ENCODE results near the gene ASPSCR1. TPM values are rescaled to one million over a fixed set of nuclear protein-coding genes. Genes with fewer than 3 reads are reported as not detected.

Gene ASPSCR1
- total RNA-seq, 4 donors from 2014 or later, result 21.0 to 61.7 (median 41.3) TPM

DNA sequence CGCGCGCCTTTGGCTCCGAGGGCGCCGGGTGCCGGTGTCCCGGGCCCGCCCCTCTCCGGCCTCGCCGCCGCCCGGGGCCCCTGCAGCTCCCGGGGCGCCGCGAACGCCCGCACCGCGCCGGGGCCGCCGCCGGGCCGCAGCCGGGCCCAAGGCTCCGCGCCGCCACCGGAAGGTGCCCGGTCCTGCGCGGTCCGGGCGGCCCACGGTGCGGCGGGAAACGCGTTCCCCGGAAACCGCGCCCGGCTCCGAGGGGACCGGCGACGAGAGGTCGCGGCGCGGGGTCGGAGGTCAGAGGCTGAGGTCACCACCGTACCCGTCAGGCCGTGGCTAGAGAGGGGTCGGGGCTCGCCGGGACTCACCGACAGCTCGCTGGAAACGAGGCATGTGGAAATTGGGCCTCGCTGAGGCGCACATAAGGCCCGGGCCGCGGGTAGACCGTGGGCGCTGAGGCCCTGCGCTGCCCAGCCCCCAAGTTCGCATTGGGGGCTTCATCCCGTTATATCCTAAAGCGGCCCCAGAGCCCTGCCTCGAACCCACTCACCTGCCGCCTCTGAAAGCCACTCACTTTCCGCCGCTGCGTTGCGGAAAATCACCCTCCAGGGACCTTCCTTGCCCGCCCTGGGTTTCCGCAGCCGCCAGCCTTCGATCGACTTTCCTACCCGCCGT is 88.3 kb downstream of the ASPSCR1 start, which contains the start of gene DUS1L:
DUS1L (minus strand) TSS at position 167 of the 666 bp plus-strand sequence. CDS start 745 bp downstream, outside the sequence.
- Histone ChIP-seq H3K4me1 (peaks cover 13 to 24% (median 23%) of the 10 kb centered on the region in 4 donors), H3K27me3 (no peaks in the 10 kb centered on the region), H3K9me3 (no peaks in the 10 kb centered on the region), H3K4me3 (peak within 1 kb of the TSS; percentile 82 to 97 (median 92)), H3K27ac (peak within 1 kb of the TSS; percentile 84 to 92 (median 90)), H3K36me3 (no peaks in the 10 kb centered on the region)
- WGBS, 2 donors (ENCODE audit: low coverage in 1 of 2), result 25% methylated on average over 40 of the region's 88 CpGs; no CpG with 5 or more reads in 1 of the 2 donors
- in situ Hi-C loops (cut with MboI; ENCODE audit: low pct_ligation_motif_present in 1 of 4, low pct_unique_long_range_greater_than_20kb in 1 of 4, low sequenced_read_pairs in 3 of 4) (no loop called here), intact Hi-C loops (cut with DNase I; ENCODE audit: low total_unique reads) (no loop called here)
- DNase-seq, result peak; percentile 67
- TF ChIP-seq, protein P1, sequence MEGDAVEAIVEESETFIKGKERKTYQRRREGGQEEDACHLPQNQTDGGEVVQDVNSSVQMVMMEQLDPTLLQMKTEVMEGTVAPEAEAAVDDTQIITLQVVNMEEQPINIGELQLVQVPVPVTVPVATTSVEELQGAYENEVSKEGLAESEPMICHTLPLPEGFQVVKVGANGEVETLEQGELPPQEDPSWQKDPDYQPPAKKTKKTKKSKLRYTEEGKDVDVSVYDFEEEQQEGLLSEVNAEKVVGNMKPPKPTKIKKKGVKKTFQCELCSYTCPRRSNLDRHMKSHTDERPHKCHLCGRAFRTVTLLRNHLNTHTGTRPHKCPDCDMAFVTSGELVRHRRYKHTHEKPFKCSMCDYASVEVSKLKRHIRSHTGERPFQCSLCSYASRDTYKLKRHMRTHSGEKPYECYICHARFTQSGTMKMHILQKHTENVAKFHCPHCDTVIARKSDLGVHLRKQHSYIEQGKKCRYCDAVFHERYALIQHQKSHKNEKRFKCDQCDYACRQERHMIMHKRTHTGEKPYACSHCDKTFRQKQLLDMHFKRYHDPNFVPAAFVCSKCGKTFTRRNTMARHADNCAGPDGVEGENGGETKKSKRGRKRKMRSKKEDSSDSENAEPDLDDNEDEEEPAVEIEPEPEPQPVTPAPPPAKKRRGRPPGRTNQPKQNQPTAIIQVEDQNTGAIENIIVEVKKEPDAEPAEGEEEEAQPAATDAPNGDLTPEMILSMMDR (IDR thresholded peaks at IDR 0.05), result peak in 1 of 5 experiments; percentile 8
- peak in 2 of 3 donors; percentile 52 to 61 for TF ChIP-seq POLR2AphosphoS5 (IDR thresholded peaks at IDR 0.05)
- TF ChIP-seq EP300 (IDR thresholded peaks at IDR 0.05; ENCODE audit: low read depth), result no peak

Other genes starting within 250 kb of the ASPSCR1 start
- gene GCGR, start 173.5 kb upstream of the ASPSCR1 start, total RNA-seq, result under 1 TPM in 2 of 4 donors, not detected in 2; 0.14 to 0.64 TPM
- 10 to 100 TPM; 23.3 to 44.0 (median 33.2) TPM for gene MCRIP1, start 144.3 kb upstream of the ASPSCR1 start, total RNA-seq
- under 1 TPM in 1 of 4 donors, not detected in 3; 0.68 TPM for gene PPP1R27, start 142.6 kb upstream of the ASPSCR1 start, total RNA-seq
- gene P4HB, start 117.1 kb upstream of the ASPSCR1 start, total RNA-seq, result 100 to 1,000 TPM; 486 to 732 (median 556) TPM
- gene ARHGDIA, start 106.3 kb upstream of the ASPSCR1 start, total RNA-seq, result 100 to 1,000 TPM; 189 to 480 (median 323) TPM
- gene ALYREF, start 86.0 kb upstream of the ASPSCR1 start, total RNA-seq, result 10 to 100 TPM; 23.1 to 47.7 (median 36.7) TPM
- 100 to 1,000 TPM in 1 of 4 donors, 10 to 100 TPM in 3; 56.7 to 126 (median 86.6) TPM for gene ANAPC11, start 85.9 kb upstream of the ASPSCR1 start, total RNA-seq
- gene NPB, start 75.4 kb upstream of the ASPSCR1 start, total RNA-seq, result under 1 TPM in 1 of 4 donors, not detected in 3; 0.41 TPM
- gene PCYT2, start 66.2 kb upstream of the ASPSCR1 start, total RNA-seq, result 100 to 1,000 TPM in 1 of 4 donors, 10 to 100 TPM in 3; 37.2 to 424 (median 77.1) TPM
- gene SIRT7, start 59.5 kb upstream of the ASPSCR1 start, total RNA-seq, result 100 to 1,000 TPM in 2 of 4 donors, 10 to 100 TPM in 2; 76.5 to 315 (median 172) TPM
- 10 to 100 TPM; 22.4 to 34.4 (median 24.3) TPM for gene MAFG, start 49.9 kb upstream of the ASPSCR1 start, total RNA-seq
- gene PYCR1, start 40.3 kb upstream of the ASPSCR1 start, total RNA-seq, result 100 to 1,000 TPM in 1 of 4 donors, 10 to 100 TPM in 2, not detected in 1; 16.4 to 257 (median 20.5) TPM
- not detected for gene MYADML2, start 30.4 kb upstream of the ASPSCR1 start, total RNA-seq
- not detected for gene NOTUM, start 16.4 kb upstream of the ASPSCR1 start, total RNA-seq
- 100 to 1,000 TPM in 2 of 4 donors, 10 to 100 TPM in 2; 85.4 to 131 (median 104) TPM for gene CENPX, start 45.2 kb downstream of the ASPSCR1 start, total RNA-seq
- 10 to 100 TPM; 12.7 to 40.6 (median 23.5) TPM for gene LRRC45, start 45.7 kb downstream of the ASPSCR1 start, total RNA-seq
- 10 to 100 TPM in 1 of 4 donors, 1 to 10 TPM in 3; 2.6 to 11.1 (median 5.0) TPM for gene RAC3, start 54.0 kb downstream of the ASPSCR1 start, total RNA-seq
- gene DCXR, start 60.1 kb downstream of the ASPSCR1 start, total RNA-seq, result 100 to 1,000 TPM in 1 of 4 donors, 10 to 100 TPM in 3; 49.4 to 117 (median 71.3) TPM
- 10 to 100 TPM; 33.2 to 92.0 (median 48.8) TPM for gene RFNG, start 74.2 kb downstream of the ASPSCR1 start, total RNA-seq
- 100 to 1,000 TPM in 2 of 4 donors, 10 to 100 TPM in 2; 42.0 to 160 (median 85.5) TPM for gene GPS1, start 74.3 kb downstream of the ASPSCR1 start, total RNA-seq
- 100 to 1,000 TPM in 3 of 4 donors, 10 to 100 TPM in 1; 98.6 to 306 (median 132) TPM for gene DUS1L, start 88.2 kb downstream of the ASPSCR1 start, total RNA-seq
- gene FASN, start 120.6 kb downstream of the ASPSCR1 start, total RNA-seq, result 100 to 1,000 TPM in 2 of 4 donors, 10 to 100 TPM in 2; 25.1 to 185 (median 99.4) TPM
- gene CCDC57, start 235.2 kb downstream of the ASPSCR1 start, total RNA-seq, result 10 to 100 TPM; 23.5 to 87.5 (median 48.3) TPM

All from transverse colon (tissue), 4 donors.